ENCODE data around the gene ANKRD35. TPM values are rescaled to one million over a fixed set of nuclear protein-coding genes. Genes with fewer than 3 reads are reported as not detected.
"Not testable (repeated sequence)": the region's sequence is repeated elsewhere in the genome, so short reads cannot be mapped to it uniquely, and the experiment has no call there.

The ANKRD35 gene
- 0.32 and 0.33 TPM in 2 replicates for total RNA-seq

GRCh38 chr1:145885738-145886287, at the start of gene ANKRD35:
ANKRD35 (minus strand) TSS chr1:145885866; CDS start chr1:145885758, 108 bp downstream.
- DNase-seq (ENCODE audit: low read depth, low spot score) = no peak

GRCh38 chr1:145932522-145933009, 46.9 kb upstream of the ANKRD35 start:
- DNase-seq (ENCODE audit: low read depth, low spot score) = not testable (repeated sequence)

- no peak for DNase-seq (ENCODE audit: low read depth, low spot score)
Measured at GRCh38 chr1:145927916-145928643, 42.4 kb upstream of the ANKRD35 start.

GRCh38 chr1:145927063-145927886, 41.6 kb upstream of the ANKRD35 start, which contains the start of gene RBM8A:
RBM8A (minus strand) TSS chr1:145927484; CDS start chr1:145927426, 58 bp downstream.
- peak; percentile 96 for DNase-seq (ENCODE audit: low read depth, low spot score)

GRCh38 chr1:145926686-145927062, 41.0 kb upstream of the ANKRD35 start:
- DNase-seq (ENCODE audit: low read depth, low spot score) = no peak

GRCh38 chr1:145922266-145922665, 36.6 kb upstream of the ANKRD35 start:
- no peak for DNase-seq (ENCODE audit: low read depth, low spot score)

- DNase-seq (ENCODE audit: low read depth, low spot score) = not testable (repeated sequence)
Measured at GRCh38 chr1:145920297-145920696, 34.6 kb upstream of the ANKRD35 start.

- no peak for DNase-seq (ENCODE audit: low read depth, low spot score)
Measured at GRCh38 chr1:145918992-145919939, 33.6 kb upstream of the ANKRD35 start.

- DNase-seq (ENCODE audit: low read depth, low spot score) = peak; percentile 89
Measured at GRCh38 chr1:145918144-145918991, 32.7 kb upstream of the ANKRD35 start, which contains the start of gene PEX11B. PEX11B (minus strand) TSS chr1:145918717; CDS start chr1:145918688, 29 bp downstream.

- DNase-seq (ENCODE audit: low read depth, low spot score) = no peak
Measured at GRCh38 chr1:145917595-145917994, 31.9 kb upstream of the ANKRD35 start.

GRCh38 chr1:145916745-145917144, 31.1 kb upstream of the ANKRD35 start:
- no peak for DNase-seq (ENCODE audit: low read depth, low spot score)

GRCh38 chr1:145912128-145912641, 26.5 kb upstream of the ANKRD35 start:
- no peak for DNase-seq (ENCODE audit: low read depth, low spot score)

GRCh38 chr1:145908653-145909052, 23.0 kb upstream of the ANKRD35 start:
- no peak for DNase-seq (ENCODE audit: low read depth, low spot score)

- DNase-seq (ENCODE audit: low read depth, low spot score) = no peak
Measured at GRCh38 chr1:145906954-145907753, 21.5 kb upstream of the ANKRD35 start.

GRCh38 chr1:145901312-145902021, 15.8 kb upstream of the ANKRD35 start:
- DNase-seq (ENCODE audit: low read depth, low spot score) = no peak

GRCh38 chr1:145898756-145899155, 13.1 kb upstream of the ANKRD35 start:
- no peak for DNase-seq (ENCODE audit: low read depth, low spot score)

GRCh38 chr1:145897969-145898368, 12.3 kb upstream of the ANKRD35 start:
- no peak for DNase-seq (ENCODE audit: low read depth, low spot score)

- DNase-seq (ENCODE audit: low read depth, low spot score) = no peak
Measured at GRCh38 chr1:145895471-145895870, 9.8 kb upstream of the ANKRD35 start.
